GM21360 (cell line): ENCODE results near the gene ARMCX4.
"Not testable (repeated sequence)": the region's sequence is repeated elsewhere in the genome, so short reads cannot be mapped to it uniquely, and the experiment has no call there.

Source experiments
- ATAC-seq: cut with Tn5 transposase; IDR thresholded peaks from one replicate; pipeline ENCODE4 v1.9.1; 2021; ENCODE audit warnings: mild to moderate bottlenecking, moderate library complexity; ENCODE audit not compliant: unreplicated experiment

Gene ARMCX4

GRCh38 chrX:101485212-101485949 is at the start of gene ARMCX4:
ARMCX4 (plus strand) TSS chrX:101485456; CDS start chrX:101488590, 3,134 bp downstream.
- peak; percentile 72 for ATAC-seq

GRCh38 chrX:101442085-101442484 is 43.2 kb upstream of the ARMCX4 start:
- no peak for ATAC-seq

- ATAC-seq = no peak
Observed at GRCh38 chrX:101449279-101449678, 36.0 kb upstream of the ARMCX4 start.

GRCh38 chrX:101450085-101450484 is 35.2 kb upstream of the ARMCX4 start:
- ATAC-seq = no peak

- no peak for ATAC-seq
Observed at GRCh38 chrX:101450961-101451360, 34.3 kb upstream of the ARMCX4 start.

GRCh38 chrX:101452056-101452455 is 33.2 kb upstream of the ARMCX4 start:
- no peak for ATAC-seq

- no peak for ATAC-seq
Observed at GRCh38 chrX:101460669-101461068, 24.6 kb upstream of the ARMCX4 start.

- no peak for ATAC-seq
Observed at GRCh38 chrX:101462892-101463291, 22.4 kb upstream of the ARMCX4 start.

- no peak for ATAC-seq
Observed at GRCh38 chrX:101478366-101478765, 6.9 kb upstream of the ARMCX4 start.

GRCh38 chrX:101482296-101482695 is 3.0 kb upstream of the ARMCX4 start:
- ATAC-seq = no peak

GRCh38 chrX:101483705-101484104 is 1.6 kb upstream of the ARMCX4 start:
- no peak for ATAC-seq

GRCh38 chrX:101484135-101484534 is 1.1 kb upstream of the ARMCX4 start:
- no peak for ATAC-seq

GRCh38 chrX:101488796-101489195 is 3.5 kb downstream of the ARMCX4 start:
- no peak for ATAC-seq

GRCh38 chrX:101491943-101492342 is 6.7 kb downstream of the ARMCX4 start:
- no peak for ATAC-seq

GRCh38 chrX:101493225-101493624 is 8.0 kb downstream of the ARMCX4 start:
- no peak for ATAC-seq

GRCh38 chrX:101502929-101503328 is 17.7 kb downstream of the ARMCX4 start:
- ATAC-seq = not testable (repeated sequence)

GRCh38 chrX:101507372-101507771 is 22.1 kb downstream of the ARMCX4 start:
- ATAC-seq = no peak

- ATAC-seq = no peak
Observed at GRCh38 chrX:101507986-101508385, 22.7 kb downstream of the ARMCX4 start.

GRCh38 chrX:101530944-101531343 is 45.7 kb downstream of the ARMCX4 start:
- no peak for ATAC-seq
